HG02763 (cell line): ENCODE results near the gene RFC5.
A peak's percentile ranks its signal among the peaks of the same experiment; 100 is the strongest.
"Not testable (repeated sequence)": the region's sequence is repeated elsewhere in the genome, so short reads cannot be mapped to it uniquely, and the experiment has no call there.

Experiments
- ATAC-seq: cut with Tn5 transposase; IDR thresholded peaks from one replicate; pipeline ENCODE4 v1.9.1; 2021; ENCODE audit warnings: mild to moderate bottlenecking, moderate library complexity; ENCODE audit not compliant: unreplicated experiment

Gene RFC5, protein sequence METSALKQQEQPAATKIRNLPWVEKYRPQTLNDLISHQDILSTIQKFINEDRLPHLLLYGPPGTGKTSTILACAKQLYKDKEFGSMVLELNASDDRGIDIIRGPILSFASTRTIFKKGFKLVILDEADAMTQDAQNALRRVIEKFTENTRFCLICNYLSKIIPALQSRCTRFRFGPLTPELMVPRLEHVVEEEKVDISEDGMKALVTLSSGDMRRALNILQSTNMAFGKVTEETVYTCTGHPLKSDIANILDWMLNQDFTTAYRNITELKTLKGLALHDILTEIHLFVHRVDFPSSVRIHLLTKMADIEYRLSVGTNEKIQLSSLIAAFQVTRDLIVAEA

DNA sequence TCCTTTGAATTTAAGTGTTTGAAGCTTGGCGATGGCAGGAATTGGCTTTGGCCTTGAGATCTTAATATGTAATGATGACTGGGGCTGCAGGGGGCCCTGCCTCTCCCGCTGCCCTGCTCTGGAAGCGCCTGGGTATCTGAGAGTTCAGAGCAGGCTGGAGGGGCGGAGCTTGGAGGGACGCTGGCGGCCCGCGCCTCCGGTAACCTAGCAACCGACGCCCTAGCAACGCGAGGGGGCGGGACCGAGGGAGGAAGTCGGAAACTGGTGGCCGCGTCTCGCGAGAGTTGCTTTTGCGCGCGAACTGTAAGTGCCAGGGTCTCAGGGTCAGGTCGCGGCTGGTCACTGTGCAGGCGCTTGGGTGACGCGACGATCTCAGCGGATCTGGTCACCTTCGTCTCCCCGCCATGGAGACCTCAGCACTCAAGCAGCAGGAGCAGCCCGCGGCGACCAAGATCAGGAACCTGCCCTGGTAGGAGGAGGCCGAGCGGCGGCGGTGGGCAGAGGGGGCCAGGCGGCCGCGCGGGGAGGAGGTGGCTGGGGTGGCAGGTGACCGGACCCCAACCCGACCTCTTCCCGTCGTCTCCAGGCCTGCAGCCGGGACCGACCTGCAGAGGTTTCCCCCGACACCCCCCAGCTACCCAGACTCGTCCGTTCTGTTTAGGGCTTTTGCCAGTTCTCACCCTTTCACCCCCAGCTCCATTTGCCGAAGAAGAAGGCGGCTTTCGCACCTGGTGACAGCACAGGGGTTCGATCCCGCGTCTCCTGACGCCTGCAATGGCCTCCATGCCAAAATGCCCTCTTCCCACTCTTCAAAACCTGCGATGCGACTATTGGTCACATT is at the start of gene RFC5:
RFC5 (plus strand) TSS at position 280 of the 841 bp plus-strand sequence; CDS start at position 405, 125 bp downstream.
- peak; percentile 96 for ATAC-seq

DNA sequence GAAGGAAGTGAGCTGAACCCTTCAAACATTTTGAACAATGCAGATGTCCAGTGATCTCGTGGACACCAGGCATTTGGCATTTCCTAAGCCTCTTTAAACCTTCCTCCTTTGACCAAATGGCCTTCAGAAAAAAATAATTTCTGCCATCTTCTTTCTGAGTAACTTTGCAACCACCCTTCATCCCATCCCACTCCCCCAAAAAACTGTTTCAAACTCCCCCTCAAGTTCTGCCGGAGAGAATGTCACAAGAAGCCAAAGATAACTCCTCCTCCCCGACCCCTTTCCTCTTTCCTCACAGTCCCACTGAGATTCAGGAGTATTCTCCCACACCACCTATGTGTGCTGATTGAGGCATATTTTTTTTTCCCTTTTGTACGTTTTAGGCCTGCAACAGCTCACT is 49.5 kb upstream of the RFC5 start:
- no peak for ATAC-seq

DNA sequence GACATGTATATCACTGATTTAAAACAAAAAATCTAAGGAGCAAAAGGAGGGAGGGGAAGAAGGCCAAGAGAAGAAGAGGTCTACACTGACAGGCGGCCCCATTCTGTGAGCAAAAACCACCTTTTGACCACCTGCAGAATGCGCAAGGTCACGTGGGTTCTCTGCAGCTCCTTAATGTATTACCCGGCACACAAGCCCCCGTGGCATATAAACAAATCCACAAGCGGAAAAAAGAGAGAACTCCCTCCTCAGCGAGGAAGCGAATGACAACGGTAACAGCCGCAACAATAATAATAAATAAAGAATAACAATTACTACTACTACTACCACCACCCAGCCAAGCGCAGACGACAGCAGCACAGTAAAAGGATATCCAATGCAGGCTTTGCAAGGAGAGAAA is 49.0 kb upstream of the RFC5 start:
- no peak for ATAC-seq

DNA sequence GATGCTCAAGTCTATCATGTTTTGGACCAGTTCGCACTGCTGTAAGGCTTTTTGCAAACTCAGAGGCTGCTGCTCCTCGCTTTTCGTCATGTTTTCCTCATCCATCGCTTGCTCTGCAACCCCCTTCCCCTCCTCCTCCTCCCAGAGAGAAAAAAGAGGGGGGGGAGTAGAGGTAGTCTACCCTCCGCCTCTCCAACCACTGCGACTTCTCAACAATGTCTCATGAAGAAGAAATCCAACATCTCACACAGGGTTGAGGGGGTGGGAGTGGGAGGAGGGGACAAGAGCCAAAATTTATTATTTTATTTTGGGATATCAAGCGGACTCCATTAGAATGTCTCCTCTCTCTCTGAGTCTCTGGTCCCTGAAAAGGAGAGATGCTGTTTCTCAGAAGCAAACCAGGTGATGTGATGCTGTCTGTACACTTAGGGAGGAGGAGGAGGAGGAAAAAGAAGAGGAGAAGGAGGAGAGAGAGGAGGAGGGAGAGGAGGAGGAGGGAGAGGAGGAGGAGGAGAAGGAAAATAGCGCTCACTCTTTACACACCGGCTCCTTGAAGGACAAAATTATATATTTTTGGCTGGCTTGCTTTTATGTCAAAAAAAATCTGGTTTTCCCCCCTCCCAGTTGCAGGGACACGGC is 48.2 kb upstream of the RFC5 start:
- ATAC-seq = no peak

DNA sequence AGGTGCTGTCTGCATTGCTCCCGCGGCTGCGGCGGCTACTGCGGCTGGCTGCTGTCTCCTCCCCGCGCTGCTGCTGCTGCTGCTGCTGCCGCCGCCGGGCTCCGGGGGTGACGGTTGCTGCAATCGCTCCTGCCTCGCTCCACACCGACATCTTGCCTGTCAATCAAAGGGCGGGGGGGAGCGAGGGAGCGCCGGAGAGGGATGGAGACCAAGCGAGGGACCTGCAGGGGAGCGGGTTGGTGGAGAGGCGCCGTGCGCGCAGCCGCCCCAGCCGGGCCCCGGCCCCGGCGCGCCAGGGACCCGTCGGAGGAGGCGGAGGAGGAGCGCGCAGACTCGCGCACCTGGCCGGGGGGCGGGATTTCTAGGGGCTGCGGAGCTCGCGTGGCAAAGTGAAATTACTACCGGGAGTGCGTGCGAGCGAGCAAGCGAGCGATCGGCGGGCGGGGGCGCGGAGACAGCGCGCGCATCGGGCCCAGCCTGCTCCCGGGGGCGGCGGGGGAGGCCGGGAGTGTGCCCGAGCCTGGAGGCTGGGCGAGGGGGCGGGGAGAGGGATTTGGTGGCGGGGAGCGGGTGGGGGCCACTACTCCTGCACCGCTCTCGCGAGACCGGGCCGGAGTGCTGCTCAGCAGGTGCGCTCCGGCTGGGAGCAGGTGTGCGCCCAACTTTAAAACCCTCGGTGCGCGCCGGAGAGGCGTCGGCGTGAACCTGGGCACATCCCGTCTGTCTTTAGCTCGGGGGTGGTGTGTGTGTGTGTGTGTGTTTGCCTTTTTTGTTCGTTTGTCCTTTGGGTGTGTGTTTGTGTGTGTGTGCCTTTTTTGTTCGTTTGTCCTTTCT is 47.5 kb upstream of the RFC5 start, which contains the start of gene KSR2:
KSR2 (minus strand) TSS at position 165 of the 834 bp plus-strand sequence. CDS start 735 bp downstream, outside the sequence.
- no peak for ATAC-seq

DNA sequence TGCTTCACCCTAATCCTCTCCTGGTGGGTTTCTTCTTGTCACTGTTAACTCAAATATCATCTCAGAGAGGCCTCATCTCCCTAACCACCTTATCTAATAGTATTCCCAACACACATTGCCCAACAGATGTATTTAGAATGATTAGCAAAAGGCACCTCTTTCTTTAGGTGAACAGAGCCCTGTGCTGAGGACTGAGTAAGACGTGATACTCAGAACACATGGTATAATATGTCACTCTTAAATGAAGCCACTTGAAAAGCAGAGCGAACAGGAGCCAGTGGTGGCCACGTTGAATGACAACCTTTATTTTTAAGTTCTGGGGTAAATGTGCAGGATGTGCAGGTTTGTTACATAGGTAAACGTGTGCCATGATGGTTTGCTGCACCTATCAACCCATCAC is 46.2 kb upstream of the RFC5 start:
- no peak for ATAC-seq

DNA sequence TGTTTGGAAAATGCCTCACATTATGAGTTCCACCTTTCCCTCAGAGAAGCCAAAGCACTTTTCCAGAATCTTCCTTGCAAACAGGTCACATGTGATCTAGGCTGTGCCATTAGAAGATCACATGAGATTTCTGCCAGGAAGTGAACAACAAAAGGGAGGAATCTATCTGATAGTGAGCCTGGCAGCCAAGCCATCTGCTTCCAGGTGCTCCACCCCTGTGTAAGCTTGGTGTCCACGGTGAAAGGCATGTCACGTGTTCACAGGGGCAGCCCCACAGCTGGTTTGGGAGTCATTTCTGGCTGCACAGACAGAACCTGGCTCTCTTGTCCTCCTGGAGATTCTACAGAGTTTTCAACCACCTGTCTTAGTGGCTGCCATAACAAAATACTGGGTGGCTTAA is 44.2 kb upstream of the RFC5 start:
- no peak for ATAC-seq

DNA sequence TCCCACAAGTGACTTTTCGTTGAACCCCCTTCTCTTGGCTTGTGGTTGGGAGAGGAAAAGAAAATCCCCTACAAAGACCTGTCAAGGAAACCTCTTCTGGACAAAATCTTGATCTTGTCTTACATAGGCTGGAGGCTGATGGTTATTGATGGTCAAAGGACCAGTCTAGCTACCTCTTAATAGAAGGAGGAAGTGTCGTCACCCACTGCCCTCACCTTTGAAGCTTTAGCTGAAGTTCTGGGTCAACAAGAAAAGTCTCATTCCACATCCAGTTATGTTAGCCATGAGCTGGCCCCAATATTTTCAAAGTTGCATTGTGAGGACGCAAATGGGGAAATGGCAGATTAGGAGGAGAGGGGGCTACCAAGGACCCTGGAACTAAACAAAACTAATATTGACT is 41.5 kb upstream of the RFC5 start:
- no peak for ATAC-seq

DNA sequence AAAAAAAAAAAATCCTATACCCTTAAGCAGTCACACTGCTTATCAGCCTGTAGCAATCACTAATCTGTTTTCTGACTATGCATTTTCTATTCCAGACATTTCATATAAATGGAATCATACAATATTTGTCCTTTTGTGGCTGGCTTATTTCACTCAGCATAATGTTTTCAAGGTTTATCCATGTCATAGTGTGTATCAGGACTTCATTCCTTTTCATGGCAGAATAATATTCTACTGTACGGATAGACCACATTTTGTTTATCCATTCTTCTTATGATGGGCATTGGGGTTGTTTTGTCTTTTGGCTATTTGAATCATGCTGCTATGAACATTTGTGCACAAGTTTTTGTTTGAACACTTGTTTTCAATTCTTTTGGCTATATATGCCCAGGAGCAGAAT is 39.1 kb upstream of the RFC5 start:
- no peak for ATAC-seq

DNA sequence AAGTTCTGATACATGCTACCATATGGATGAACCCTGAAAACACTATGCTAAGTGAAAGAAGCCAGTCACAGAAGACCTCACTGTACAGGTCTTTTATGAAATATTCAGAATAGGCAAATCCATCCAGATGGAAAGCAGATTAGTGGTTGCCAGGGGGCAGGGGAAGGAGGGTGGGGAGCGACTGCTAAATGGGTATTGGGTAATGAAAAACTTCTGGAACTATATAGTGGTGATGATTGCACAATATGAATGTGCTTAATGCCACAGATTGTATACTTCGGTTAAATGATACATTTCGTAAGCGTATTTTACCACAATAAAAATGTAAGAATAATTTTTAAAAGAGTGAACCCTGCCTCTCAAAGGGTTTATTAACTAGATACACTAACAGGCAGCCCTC is 35.9 kb upstream of the RFC5 start:
- no peak for ATAC-seq

DNA sequence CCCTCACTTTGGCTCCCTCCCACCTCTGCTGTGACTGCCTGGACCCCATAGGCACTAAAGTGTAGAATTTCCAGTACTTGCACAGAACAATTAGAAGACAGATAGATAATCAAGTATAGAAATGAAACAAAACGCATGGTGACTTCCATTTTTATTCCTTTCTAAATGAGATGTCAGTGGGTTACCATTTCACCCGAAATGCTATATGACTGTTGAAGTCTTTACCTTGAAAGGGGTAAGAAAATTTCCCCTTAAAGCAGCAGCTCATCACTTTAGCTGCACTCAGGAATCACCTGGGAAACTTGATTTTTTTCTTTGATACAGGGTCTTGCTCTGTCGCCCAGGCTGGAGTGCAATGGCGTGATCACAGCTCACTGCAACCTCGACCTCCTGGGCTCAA is 35.2 kb upstream of the RFC5 start:
- ATAC-seq = no peak

DNA sequence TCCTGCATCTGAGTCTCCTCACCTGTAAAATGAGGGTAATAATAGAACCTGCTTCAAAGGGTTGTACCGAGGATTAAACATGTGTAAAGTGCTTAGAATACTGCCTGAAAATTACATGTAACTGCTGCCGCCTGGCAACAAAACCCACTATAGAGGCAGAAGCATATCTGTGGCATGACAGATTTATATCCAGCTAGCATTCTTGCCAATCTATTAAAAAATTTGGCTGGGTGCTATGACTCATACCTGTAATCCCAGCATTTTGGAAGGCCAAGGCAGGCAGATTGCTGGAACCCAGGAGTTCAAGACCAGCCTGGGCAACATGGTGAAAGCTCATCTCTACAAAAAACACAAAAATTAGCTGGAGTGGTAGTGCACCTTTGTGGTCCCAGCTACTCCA is 31.3 kb upstream of the RFC5 start:
- no peak for ATAC-seq

DNA sequence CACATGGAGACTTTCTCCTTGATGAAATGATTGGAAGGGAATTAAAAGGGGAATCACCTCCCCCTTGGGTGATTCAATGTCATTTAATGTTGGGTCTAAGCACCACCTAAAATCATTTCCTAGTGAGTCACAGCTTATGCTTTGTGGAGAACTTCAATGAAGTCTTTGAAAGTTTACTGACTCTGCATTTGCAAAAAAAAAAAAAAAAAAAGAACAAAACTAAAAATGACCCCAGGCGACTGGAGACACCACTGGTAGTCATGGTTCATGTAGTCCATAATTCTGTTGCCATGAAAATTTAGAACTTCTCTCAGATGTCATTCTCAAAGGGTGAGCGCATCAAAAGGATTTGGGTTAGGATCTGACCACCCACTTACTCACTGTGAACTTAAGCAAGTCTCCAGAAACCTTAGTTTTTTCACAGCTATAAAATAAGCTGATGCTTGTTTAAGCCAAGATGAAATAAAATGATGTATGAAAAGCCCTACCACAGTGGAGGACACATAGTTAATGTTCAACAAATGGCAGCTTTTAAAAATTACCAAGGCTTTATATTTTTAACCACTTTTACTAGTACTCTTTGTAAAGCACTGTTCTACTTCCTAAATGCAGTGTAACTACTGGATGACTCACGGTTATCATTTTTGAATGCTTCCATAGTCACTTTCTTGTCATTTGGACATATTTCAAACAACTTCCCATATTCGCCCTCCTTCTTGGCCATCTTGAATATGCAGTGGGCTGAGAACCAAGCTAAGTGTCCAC is 29.6 kb upstream of the RFC5 start:
- no peak for ATAC-seq

DNA sequence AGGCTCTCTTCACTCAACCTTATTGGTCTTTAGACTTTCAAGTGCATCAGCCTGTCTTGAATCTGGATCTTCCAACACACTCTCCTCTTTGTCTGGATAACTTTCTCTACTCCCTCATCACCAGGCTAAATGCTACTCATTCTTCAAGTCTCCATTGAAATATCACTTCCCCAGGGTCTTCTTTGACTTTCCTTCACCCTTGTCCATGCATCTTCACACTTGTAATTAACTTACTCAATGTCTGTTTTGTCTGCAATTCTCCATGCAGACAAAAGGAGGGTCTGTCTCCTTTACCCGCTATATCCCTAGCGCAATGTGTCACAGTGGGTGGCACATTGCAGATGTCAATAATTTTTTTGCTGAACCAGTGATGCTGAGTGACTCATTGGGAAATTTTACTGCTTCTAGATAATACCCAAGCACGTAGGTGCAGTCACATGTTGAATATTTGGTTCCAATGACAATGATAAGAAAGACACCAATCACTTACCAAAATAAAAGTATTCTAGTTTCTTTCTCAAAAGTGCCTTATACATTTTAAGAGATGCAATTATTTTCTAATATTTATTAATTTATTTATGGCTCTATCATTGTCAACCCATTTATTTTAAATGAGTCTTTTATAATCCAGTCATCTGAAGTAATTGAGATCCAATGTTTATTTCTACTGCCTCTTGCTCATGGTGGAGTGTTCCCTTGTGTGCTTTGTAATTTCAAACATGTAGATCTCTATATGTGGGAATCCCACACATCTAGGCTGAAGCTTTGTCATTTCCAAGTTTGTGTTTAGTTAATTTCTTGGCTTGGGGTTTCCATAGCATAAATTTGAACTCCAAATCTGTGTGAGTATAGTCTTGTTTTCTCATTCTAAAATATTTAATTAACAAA is 21.7 kb upstream of the RFC5 start:
- ATAC-seq = no peak

DNA sequence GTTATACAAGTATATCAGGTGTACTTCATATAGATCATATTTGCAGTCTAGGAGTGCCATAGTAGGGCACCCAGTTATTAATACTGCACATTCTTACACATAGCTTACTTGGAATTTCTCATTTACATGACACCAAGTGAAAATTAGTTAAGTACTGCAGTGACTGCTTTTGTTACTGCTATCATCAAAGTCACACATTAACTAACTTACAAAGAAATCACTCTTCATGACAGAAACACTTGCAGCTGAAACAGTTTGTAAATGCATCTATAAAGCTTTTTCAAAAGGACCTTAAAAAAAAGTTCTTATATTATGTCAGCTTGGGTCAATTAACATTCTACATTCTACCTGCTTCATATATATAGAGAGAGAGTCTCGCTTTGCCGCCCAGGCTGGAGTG is 17.8 kb upstream of the RFC5 start:
- ATAC-seq = no peak

DNA sequence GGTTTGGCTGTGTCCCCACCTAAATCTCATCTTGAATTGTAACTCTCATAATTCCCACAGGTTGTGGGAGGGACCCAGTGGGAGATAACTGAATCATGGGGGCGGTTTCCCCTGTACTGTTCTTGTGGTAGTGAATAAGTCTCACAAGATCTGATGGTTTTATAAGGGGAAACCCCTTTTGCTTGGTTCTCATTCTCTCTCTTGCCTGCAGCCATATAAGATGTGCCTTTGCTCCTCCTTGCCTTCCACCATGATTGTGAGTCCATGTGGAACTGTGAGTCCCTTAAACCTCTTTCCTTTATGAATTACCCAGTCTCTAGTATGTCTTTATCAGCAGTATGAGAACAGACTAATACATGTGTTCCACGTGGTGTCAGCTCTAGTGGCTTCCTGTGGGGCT is 16.7 kb upstream of the RFC5 start:
- ATAC-seq = not testable (repeated sequence)

DNA sequence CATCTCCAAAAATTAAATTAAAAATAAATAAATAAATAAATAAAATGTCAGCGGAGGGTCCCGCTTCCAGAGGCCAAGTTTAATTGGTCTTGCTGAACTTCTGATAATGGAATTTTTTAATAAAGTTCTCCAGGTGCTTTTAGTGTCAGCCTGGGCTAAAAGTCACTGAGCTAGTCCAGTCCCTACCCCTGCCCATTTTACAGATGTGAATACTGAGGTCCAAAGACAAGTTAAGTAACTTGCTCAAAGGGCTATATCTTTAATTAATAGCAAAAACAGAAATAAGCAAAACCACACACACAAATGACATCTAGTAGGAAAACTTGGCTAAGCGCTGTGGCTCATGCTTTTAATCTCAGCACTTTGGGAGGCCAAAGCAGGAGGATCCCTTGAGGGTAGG is 5.6 kb upstream of the RFC5 start:
- no peak for ATAC-seq

DNA sequence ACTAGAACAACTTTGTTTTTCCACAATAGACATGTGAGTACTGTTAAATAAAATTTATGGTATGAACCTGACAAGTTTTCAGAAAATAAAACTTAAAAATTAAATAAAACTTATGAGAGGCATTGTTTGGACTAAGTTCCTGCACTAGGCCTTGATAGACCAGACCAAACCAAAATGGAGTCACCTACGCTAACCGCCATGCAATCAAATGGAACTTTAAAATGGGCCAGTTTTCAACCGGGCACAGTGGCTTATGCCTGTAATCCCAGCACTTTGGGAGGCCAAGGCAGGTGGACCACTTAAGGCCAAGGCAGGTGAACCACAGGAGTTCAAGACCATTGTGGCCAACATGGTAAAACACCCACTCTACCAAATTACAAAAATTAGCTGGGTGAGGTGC is 5.1 kb upstream of the RFC5 start:
- no peak for ATAC-seq

DNA sequence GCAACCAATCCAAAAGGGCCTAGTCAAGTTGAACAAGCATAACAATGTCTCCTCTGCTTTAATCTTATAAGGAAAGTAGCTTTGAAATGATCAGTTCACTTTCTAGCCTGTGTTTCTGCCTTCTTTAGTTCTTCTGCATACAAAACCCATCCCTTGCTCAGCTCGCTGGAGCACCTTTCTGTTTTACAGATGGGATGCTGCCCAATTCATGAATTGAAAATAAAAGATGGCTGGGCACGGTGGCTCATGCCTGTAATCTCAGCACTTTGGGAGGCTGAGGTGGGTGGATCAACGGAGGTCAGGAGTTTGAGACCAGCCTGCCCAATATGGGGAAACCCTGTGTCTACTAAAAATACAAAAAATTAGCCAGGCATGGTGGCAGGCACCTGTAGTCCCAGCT is 4.5 kb upstream of the RFC5 start:
- ATAC-seq = no peak
